NCI-H526 (cell line): Measurements from ENCODE around the gene BTBD19.
"Not testable (repeated sequence)": the region's sequence is repeated elsewhere in the genome, so short reads cannot be mapped to it uniquely, and the experiment has no call there.

Experiments
- DNase-seq, 2 experiments: peaks; one replicate each; lab custom pipeline; 2025; lab: John Stamatoyannopoulos, UW

BTBD19 gene

DNA sequence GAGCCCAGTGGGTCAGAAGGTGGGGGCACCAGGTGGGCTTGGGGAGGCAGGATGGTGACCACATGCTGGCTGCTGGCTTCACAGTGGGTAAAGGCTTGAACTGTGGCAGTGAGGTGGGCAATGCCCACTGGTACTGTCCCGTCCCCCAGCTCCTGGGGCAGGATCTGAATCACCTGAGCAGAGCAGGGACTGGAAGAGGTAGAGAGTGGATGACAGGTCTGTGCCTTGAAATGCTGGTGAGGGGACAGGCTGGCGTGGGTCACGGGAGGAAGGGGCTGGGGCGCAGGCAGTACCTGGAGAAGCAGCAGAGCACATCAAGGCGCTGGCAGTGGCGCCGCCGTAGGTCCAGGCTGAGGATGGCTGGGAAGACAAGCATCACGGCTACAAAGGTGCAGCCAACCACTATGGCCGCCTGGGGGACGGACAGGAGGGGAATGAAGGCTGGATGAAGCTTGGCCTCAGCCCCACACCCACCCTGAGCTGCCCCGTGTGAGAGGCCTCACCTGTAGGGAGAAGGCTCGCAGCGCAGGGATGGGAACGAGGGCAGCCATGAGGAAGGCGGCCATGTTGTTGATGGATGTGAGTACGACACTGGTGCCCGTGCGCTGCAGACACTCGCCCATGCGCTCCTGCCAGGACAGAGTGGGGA lies 19.8 kb downstream of the BTBD19 start:
- no peak for DNase-seq

DNA sequence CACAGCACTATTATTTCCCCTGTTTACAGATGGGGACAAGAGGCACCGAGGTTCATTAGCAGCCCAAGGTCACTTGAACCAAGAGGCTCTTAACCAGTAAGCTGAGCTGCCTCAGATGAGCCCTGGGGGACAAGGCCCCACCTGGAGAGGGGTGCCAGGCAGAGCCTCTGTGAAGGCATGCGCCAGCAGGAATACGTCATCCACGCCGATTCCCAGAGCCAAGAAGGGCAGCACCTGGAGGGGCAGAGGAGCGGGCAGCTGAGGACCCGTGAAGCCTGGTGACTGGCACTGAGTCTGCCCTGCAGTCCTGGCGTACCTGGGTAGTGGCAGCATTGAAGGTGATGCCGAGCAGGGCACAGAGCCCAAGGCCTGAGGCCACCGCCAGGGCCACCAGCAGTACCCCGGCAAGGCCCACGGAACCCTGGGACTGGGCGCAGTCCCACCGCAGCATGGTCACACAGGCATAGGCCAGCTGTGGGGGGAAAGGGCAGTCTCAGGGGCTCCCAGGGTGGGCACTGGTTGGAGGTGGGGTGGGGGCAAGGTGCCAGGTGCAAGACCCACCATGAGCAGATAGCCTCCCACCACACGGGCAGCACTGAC lies 20.6 kb downstream of the BTBD19 start:
- DNase-seq = no peak

DNA sequence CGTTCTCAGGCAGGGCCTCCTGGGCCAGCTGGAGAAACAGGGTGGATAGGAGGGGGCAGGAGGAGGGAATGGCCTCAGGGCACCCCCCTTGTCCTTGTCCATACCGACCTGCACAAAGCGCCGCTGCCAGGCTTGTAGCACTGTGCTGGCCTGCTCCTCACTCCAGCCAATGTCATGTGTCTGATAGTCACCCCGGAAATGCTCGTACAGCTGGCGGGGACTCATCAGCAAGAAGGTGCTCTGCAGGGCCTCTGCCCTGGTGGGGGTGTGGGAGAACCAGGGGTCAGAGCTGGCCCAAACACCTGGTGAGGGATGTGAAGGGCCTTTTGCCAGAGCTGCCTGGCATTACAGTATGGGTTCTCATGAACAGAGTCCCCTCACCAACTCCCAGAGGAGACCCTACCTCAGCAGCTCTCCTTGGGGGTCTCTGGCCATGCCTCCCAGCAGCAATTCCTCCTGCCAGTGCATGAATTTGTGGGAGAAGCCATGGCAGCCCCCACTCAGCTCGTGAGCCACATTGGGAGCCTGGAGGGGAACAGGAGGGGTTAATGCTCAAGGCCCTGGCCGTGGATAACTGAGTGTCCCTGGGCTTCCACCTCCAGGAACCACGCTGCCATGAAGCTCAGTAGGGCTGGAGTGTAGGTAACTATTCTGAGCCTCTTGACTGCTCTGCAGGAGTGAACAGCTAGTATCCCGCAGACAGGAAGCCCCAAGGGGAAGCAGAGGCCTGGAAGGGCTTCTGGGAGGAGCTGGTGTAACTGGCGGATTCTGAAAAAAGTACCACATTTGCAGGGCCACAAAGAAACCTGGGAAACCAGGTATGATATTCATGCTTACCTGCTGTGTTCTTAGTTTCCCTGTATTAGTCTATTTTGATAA lies 21.4 kb downstream of the BTBD19 start:
- no peak for DNase-seq

DNA sequence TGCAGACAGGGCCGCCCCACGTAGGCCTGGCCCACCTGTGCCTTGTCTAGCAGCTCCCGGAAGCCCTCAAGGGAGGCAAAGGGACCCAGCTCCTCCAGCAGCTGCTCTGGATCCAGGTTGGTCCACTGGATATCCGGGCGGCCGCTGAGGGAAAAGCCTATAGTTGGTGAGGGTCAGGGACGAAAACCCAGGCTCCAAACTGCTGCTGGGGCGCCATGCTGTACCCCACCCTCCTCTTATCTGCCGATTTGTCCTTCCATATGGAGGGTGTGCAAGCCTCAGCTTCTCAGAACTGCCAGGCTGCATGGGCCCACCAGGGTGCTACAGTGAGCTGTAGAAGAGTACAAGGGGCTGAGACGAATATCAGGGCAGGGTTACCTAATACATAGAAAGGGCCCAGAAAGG lies 22.6 kb downstream of the BTBD19 start:
- no peak for DNase-seq

DNA sequence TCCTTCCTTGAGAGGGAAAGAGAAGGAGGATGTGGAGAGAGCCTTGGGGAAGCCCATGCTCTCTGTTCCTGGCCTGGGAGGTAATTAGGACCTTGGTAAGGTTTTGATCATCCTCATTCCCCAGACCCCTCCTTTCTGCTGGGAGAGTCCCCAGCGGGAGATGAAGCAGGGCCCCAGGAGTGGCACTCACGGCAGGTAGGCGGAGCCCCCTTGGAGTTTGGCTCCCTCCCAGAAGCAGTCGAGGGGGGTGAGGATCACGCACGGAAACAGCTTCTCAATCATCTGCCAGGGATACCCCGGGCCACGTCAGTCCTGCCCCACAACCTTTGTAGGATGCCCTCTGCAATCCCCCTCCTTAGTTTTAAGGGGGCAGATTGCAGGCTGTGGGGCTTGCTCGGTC lies 23.2 kb downstream of the BTBD19 start:
- DNase-seq = no peak

DNA sequence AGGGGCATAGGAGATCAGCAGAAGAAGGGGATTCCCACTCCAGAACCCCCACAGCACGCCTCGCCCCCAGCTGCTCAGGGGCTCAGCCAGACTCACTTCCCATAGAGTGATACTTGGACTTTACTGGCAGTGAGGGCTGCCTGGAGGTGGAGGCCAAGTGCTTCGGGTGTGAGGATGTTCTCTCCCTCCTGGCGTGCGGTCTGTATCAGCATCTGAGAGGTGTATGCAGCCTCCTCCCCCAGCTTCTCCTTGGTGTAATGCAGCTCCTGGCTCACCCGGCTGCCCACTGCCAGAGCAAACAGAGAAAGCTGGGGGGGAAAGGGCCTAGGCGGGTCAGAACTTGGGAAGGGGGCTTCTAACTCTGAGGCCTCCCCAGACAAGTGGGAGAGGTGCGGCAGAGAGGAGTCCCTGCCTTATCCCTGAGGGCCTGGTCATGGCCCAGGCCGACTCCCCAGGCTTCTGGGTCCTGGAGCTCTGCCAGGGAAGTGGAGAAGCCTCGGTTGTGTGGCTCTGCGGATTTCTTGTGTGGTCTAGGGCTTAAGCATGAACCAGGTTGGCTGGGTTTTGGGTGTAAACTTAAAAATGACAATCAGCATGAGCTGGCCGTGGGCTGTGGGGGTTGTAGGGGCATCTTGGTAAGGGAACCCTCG lies 23.9 kb downstream of the BTBD19 start:
- DNase-seq = no peak

DNA sequence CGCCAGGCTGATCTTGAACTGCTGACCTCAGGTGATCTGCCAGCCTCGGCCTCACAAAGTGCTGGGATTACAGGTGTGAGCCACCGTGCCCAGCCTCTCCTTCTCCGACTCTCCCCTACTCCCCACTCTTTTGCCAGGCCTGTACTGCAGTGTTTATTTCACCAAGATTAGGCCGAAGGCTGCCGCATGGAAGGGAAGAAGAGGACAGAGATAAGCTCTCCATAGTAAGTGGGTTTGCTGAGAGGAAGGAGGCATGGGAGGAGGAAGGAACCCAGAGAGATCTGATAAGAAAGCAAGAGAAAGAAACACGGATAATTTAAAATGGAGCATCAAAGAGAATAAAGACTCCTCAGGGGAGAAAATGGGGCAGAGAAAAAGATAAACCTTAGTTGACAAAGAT lies 26.0 kb downstream of the BTBD19 start:
- DNase-seq = no peak

DNA sequence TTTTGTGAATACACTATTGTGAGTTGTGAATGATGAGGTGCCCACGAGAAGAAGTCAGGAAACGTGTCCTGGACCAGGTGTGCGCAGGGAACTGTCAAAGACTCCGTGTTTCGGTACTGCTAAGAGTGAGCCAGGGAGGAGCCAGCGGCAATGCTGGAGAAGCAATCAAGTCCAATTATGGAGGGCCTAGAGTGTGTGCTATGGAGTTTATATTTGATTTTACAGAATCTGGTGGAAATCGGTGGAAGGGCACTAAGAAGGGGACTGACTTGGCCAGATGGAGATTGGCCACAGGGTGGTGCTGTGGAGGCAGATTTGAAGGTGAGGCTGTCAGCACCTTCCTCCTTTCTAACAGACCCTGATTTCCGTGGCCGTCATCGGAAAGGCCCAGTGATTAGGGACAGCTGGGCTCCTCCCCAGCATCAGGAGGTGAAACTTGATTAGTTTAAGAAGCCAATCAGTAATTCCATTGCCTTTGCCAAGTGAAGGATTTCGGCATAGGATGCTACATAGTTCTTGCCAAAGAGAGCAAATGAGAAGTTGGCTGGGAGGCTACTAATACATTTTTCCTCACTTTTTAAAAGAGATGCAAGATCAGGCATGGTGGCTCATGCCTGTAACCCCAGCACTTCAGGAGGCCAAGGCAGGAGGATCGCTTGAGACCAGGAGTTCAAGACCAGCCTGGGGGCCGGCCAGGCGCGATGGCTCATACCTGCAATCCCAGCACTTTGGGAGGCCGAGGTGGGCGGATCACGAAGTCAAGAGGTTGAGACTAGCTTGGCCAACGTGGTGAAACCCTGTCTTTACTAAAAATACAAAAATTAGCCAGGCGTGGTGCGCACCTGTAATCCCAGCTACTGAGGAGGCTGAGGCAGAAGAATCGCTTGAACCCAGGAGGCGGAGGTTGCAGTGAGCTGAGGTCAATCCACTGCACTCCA lies 27.7 kb downstream of the BTBD19 start:
- DNase-seq = peak; percentile 77 to 94

DNA sequence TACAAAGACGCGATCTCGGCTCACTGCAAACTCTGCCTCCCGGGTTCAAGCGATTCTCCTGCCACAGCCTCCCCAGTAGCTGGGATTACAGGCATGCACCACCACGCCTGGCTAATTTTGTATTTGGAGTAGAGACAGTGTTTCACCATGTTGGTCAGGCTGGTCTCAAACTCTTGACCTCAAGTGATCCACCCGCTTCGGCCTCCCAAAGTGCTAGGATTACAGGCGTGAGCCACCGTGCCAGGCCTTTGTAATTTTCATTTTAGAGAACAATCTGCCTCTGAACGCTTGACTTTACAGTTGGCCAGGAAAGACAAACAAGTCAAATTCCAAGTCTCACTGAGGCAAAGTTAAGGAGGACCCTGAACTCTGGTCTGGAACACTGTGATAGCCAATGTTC lies 30.0 kb downstream of the BTBD19 start:
- DNase-seq = not testable (repeated sequence)

DNA sequence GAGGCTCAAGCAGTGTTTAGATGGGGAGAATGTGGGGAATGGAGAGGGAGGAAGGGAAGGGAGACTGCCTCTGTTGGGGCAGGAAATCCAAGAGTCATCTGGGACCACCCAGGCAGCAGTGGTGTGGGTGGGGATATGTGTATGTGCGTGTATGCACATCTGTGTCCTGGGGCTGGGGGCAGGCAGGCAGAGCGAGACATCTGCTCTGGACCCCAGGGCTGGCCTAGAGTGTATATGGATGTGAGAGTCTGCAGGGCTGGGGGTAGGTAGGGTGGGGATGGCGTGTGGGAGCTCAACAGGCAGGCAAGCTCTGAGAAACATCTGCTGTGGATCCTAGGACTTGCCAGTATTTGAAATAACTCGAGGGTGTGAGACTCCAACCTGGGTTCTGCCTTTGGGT lies 31.3 kb downstream of the BTBD19 start:
- no peak for DNase-seq

DNA sequence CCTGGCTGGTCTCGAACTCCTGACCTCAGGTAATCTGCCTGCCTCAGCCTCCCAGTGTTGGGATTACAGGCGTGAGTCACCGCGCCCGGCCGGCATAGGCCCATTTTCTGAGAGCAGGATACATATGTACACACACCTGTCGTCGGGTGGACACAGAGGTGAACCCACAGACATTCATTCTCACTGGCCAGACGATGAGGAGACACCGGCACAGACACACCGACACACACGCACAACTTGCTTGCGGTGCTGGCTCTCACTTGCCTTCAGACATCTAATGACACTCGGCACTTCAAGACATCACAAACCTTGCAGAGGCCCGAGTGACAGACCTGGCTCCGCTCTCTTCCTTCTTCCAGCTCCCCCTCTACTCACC lies 34.2 kb downstream of the BTBD19 start:
- peak in 1 of 2 experiments; percentile 36 for DNase-seq

DNA sequence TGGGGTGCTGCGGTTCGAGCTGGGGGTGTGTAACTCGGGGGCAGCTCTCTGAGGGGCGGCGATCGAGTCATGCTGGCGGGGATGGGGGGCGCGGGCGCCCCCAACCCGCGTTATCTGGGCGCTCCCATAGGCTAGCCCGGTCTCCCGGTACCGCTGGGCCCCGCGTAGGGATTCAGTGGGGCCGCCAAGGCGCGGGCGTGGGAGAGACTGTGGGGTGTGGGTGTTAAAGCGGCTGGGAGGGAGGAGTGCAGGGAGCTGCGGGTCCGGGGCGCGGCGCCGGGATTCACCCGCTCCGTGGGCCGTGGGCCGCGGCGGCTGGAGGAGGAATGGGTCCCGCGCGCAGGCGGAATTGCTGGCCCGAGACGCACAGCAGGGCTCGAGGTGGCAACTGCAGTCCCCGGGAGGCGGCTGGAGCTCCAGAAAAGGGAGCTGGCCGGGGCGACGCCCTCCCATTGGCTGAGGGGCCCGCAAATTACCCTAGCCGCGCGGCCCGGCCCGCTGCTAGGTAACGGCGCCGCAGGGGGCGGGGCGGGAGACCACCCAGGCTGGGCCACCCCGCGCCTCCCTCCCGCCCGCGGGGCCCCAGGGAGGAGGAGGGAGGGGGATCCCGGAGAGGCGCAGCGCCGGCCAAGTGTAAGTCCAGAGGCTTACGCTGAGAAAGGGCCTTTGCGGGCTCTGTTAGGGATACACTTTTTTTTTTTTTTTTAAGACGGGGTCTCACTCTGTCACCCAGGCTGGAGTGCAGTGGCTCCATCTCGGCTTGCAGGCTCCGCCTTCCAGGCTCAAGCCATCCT lies 34.7 kb downstream of the BTBD19 start, which contains the start of gene PTCH2:
Gene PTCH2 (minus strand): TSS at position 392 of the 794 bp plus-strand sequence. CDS start 321 bp downstream, at position 71.
- DNase-seq = peak; percentile 67 to 95

DNA sequence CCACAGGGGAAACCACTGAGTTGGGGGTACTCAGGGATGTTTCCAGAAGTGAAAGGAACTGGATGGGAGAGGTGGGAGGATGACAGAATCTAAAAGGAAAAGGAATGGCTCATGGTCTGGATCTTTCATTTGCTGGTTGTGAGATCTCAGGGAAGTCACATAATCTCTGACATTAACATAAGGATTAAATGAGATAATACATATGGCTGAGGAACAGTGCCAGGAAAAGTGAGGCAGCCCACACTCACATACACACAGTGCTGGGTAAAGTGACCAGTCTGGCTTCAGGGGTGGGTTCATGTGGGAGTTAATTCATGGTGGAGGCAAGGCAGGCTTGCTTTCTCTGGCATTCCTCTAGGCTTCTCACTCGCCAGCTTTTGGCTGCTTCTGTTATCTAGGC lies 38.7 kb downstream of the BTBD19 start:
- DNase-seq = no peak

DNA sequence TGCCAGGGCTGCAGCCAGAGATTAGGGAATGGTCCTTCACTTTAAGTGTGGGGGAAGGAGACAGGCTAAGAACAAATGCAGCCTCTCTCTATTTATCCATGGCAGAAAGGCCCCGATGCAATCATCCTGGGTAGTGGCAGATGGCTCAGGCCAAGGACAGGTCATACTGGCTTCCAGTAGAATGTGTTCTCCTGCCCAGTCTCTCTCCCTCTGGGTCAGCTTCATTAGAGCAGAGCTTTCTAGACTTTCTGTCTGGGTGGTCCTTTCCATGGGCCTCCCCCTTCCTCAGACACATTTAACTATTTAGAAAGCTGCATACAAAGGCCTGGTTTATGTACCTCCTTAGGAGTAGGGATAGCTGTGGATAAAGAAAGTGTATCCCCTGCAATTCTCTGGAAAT lies 39.5 kb downstream of the BTBD19 start:
- no peak for DNase-seq

DNA sequence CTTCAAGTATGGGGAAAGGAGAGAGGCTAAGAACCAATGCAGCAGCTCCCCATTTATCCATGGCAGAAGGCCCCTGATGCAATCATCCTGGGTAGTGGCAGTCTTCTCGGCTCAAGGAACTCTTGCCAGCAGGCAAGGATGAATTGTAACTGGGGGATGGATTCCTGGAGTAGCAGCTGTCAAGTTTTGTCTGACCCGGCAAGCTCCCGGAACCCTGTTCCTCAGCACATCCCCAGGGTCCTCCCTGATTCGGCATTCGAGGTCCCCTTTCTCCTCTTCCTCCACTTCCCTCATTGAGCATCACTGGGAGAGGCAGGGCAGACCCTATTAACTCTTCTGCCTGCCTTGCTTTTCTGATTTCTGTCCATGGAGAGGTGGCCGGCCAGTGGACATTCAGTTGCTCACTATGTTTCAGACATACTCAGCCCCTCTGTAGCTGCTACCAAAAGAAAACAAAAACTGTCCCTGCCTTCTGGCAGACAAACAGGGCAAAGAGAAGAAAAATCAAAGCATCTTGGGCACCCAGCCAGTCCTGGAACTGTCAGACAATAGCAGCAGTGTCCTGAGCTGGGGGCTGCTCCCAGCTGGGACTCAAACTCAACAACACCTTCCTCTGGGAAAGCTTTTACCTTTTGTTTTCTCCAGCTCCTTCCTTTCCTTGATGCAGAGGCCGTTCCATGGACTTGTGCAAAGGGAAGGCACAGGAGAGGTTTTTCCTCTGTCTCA lies 40.3 kb downstream of the BTBD19 start:
- no peak for DNase-seq

DNA sequence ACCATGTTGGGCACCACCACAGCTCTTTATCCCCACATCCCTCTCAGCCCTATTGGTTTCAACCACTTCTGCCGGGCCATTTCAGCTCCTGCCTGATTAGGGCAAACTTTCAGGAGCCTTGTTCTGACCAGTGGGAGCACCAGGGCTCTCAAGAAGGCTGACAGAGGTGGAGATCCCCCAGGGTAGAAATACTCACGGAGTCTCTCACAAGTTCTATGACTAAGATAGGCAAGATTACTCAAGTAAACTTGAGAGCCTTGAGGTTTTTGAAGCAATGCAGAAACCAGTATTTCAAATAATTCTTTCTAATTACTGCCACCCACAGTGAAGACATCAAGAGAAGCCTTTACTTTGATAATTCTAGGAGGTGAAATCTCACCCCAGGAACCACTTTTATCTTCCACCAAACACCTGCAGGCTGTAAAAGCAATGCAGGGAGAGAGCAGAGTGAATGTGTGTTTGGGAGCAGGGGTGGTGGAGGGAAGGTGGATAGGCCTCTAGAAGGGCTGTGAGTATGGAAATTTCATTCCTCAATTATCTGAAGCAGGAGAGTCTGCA lies 41.3 kb downstream of the BTBD19 start:
- DNase-seq = no peak

DNA sequence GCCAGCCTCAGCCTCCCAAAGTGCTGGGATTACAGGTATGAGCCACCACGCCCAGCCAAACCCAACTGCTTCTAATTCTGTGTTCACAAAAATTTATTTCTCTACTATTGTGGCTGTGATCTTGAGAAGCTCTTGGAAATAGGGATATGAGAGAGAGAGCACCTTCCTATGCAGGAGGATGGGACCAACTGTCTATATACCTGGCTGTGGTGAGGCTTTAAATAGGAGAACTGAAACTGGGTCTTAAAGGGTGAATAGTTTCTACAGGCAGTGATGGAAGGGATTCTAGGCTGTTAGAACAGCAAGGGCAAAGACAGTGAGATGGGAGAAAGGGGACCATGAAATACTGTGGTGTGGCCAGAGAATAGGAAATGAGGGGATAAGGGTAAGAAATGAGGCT lies 43.0 kb downstream of the BTBD19 start:
- DNase-seq = no peak

DNA sequence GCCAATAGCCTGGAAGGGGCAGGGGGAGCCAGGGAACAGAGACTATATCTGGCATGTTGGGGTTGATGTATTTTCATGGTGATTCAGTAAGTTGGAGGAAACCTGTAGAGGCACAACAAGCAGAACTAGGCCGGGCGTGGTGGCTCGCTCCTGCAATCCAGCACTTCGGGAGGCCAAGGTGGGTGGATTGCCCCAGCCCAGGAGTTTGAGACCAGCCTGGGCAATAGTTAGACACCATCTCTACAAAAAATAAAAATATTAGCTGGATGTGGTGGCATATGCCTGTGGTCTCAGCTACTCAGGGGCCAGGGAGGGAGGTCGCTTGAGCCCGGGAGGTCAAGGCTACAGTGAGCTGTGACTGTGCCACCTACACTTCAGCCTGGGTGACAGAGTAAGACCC lies 44.9 kb downstream of the BTBD19 start:
- DNase-seq = no peak

DNA sequence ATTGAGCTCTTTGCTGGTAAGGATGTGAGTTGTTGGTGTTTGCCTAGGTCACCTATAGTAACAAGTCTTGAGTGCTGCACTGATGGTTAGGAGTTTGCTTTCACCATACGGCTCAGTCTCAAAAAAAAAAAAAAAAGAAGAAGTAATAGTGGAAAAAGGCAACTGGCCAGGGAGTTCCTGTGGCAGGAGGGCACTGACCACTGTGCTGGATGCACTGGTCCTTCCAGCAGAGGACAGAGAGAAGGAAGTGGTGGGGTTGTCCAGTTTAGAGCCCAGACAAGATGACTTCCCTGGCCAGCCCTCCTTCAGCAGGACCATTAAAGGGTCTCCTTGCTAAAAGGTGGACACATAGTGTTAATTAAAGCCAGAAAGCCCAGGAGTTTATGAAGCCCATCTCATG lies 46.6 kb downstream of the BTBD19 start:
- no peak for DNase-seq

DNA sequence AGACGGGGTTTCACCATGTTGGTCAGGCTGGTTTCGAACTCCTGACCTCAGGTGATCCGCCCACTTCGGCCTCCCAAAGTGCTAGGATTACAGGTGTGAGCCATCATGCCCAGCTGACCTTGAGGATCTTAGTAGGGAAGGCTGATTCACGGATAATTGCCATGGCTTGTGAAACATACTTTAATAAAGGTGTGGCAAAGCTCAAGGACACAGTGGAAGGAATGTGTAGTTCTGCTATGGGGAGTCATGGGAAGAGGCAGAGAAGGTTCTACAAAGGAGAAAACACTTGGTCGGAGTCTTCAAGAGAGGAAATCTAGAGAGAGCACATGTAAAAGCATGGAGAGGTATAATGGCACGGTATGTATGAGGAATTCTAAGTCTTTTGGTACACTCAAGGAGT lies 47.4 kb downstream of the BTBD19 start:
- no peak for DNase-seq
